Ovary (tissue), 9 donors: ENCODE data around the gene MMAB. TPM values are rescaled to one million over a fixed set of nuclear protein-coding genes. Genes with fewer than 3 reads are reported as not detected.

ENCODE experiments used
- DNase-seq, 5 donors: peaks; one replicate each; pipeline ENCODE4 v3.0.0-alpha.2; 2019 to 2020
- H3K27ac ChIP-seq, 2 donors: fragments of 200-600 bp; one replicate each; pipeline versions ENCODE4 v1.5.1 to v1.8.0; 2019 to 2022
- H3K27me3 ChIP-seq: fragments of 200-600 bp; one replicate; pipeline ENCODE4 v1.8.0; 2022
- H3K36me3 ChIP-seq: fragments of 200-600 bp; sonication (generic); one replicate; pipeline ENCODE4 v1.5.1; 2019
- H3K4me1 ChIP-seq: one replicate; pipeline ENCODE4 v1.8.1; 2013; ENCODE audit warnings: mild to moderate bottlenecking, moderate library complexity; ENCODE audit not compliant: insufficient read depth
- H3K4me3 ChIP-seq: fragments of 200-600 bp; sonication (generic); one replicate; pipeline ENCODE4 v1.5.1; 2017
- H3K9me3 ChIP-seq, 2 donors: fragments of 200-600 bp in 1 of 2; sonication (generic) in 1 of 2; one replicate each; pipeline versions ENCODE4 v1.5.1 to v1.8.1; 2013 to 2019; ENCODE audit warnings: mild to moderate bottlenecking in 1 of 2, moderate library complexity in 1 of 2
- EP300 ChIP-seq: sonication (generic); formaldehyde crosslinking; IDR thresholded peaks from one replicate; pipeline ENCODE4 v1.6.1; 2017; ENCODE audit warnings: antibody characterized with exemption
- POLR2A ChIP-seq: fragments of 450-650 bp; IDR thresholded peaks from one replicate; pipeline ENCODE4 v1.6.1; 2017; ENCODE audit warnings: antibody characterized with exemption, mild to moderate bottlenecking, moderate library complexity
- WGBS, 3 donors: extraction: QIAGEN DNeasy Blood & Tissue Kit in 1 of 3; methylation state at CpG; one replicate each; pipeline versions ENCODE4 v1.1.5 to v1.1.7; 2013 to 2017; 5-methylcytosine and 5-hydroxymethylcytosine counted together
- intact Hi-C, 4 donors: fragments of 100-400 bp; cut with DNase I; formaldehyde crosslinking; loops; one replicate each; pipeline versions ENCODE4 v1.11.0 to v1.15.1; 2022 to 2023
- polyA plus RNA-seq, 2 donors: library from polyadenylated mRNA; stranded (reverse); fragments of 200-250 nt in 1 of 2; fragments of 350-450 nt in 1 of 2; fragmentation: Illumina TruSeq in 1 of 2; extraction: RNeasy Lipid Tissue Mini Kit (QIAGEN cat#74804) in 1 of 2; gene quantifications; one replicate each; pipeline ENCODE4 v1.2.3, GENCODE V29; 2013 to 2014
- total RNA-seq, 7 donors: library from RNA; depleted of rRNA in 2 of 7; stranded (reverse); fragments of >200 nt in 2 of 7; fragmentation: NEBNext Ultra II Directional in 3 of 7; extraction: Animal tissue kit (Norgen Biotek cat#: 25700) in 3 of 7; gene quantifications; one replicate each; pipeline versions ENCODE4 v1.1.0 to v1.2.4, GENCODE V29; 2016 to 2023
- TF ChIP-seq, protein P1 (sequence below), 3 donors: fragments of 450-650 bp in 2 of 3; fragments of 200-600 bp in 1 of 3; IDR thresholded peaks; one replicate each; pipeline versions ENCODE4 v1.5.1 to v1.8.0; 2016 to 2022; ENCODE audit warnings: antibody characterized with exemption in 3 of 3, mild to moderate bottlenecking in 1 of 3
- donor health status: DM: no; HTN: no; CAD: no; lungs with moderate emphysema.
- donor health status: DM: no; HTN: no; CAD: no.
- donor health status: Bipolar disorder and iron deficiency.
- donor health status: DM: yes; HTN: yes; CAD: no.
- donor health status: DM: no; HTN: no; CAD: no.
- donor health status: DM: yes; HTN: yes; CAD: no.

MMAB gene
- total and polyA plus RNA-seq, 9 donors: 20.2 to 94.9 (median 33.2) TPM

DNA sequence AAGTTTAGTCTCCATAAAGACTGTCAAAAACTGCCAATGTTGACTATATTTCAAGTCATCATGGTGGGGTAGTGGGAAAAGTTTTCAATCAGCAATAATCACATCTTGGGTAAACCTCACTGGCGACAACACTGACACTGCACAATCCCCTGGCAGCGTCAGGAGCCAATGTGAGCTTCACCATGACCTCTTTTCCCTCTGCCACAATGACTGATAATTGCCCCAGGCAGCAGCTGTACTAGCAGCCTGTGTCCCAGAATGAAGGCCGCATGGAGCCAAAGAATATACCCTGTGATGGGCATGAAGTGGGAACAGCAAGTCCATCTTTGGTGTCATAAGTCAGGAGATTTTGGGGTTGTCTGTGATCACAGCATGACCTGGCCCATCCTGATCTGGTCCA is 5.3 kb downstream of the MMAB start:
- Histone ChIP-seq H3K9me3 (no peaks in the 10 kb centered on the region), H3K4me1 (no peaks in the 10 kb centered on the region), H3K27me3 (no peaks in the 10 kb centered on the region), H3K36me3 (no peaks in the 10 kb centered on the region), H3K4me3 (no peak overlapping the region), H3K27ac (no peak overlapping the region)
- DNase-seq: no peak
- intact Hi-C loops: no loop called here
- 78 to 88% (median 83%) methylated on average over 3 of the region's 3 CpGs for WGBS, 3 donors
- TF ChIP-seq, protein P1, sequence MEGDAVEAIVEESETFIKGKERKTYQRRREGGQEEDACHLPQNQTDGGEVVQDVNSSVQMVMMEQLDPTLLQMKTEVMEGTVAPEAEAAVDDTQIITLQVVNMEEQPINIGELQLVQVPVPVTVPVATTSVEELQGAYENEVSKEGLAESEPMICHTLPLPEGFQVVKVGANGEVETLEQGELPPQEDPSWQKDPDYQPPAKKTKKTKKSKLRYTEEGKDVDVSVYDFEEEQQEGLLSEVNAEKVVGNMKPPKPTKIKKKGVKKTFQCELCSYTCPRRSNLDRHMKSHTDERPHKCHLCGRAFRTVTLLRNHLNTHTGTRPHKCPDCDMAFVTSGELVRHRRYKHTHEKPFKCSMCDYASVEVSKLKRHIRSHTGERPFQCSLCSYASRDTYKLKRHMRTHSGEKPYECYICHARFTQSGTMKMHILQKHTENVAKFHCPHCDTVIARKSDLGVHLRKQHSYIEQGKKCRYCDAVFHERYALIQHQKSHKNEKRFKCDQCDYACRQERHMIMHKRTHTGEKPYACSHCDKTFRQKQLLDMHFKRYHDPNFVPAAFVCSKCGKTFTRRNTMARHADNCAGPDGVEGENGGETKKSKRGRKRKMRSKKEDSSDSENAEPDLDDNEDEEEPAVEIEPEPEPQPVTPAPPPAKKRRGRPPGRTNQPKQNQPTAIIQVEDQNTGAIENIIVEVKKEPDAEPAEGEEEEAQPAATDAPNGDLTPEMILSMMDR (IDR thresholded peaks at IDR 0.05): no peak
- no peak for TF ChIP-seq EP300

DNA sequence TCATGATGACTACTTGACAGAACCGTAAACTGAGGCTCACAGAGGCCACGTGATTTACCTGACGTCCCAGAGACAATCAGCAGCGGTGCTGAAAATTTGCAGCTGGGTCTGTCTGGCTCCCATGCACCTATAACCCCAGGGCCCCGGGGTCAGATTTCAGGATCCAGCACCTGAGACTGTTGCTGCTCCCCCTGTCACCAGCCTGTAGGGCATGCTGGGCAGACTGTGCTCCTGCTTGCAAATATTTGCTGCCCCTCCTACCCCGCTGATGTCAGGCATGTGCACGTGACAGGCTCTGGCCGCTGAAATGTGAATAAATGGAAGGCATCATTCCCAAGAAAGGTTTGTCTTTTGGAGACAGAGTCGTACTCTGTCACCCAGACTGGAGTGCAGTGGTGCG is 6.0 kb downstream of the MMAB start:
- Histone ChIP-seq H3K27ac (no peak overlapping the region), H3K27me3 (no peaks in the 10 kb centered on the region), H3K36me3 (no peaks in the 10 kb centered on the region), H3K9me3 (no peaks in the 10 kb centered on the region), H3K4me3 (no peak overlapping the region), H3K4me1 (no peaks in the 10 kb centered on the region)
- intact Hi-C loops: no loop called here
- DNase-seq: no peak
- no peak for TF ChIP-seq EP300
- no peak for TF ChIP-seq POLR2A
- TF ChIP-seq, protein P1 (IDR thresholded peaks at IDR 0.05): no peak
- 88 to 93% (median 88%) methylated on average over 10 of the region's 10 CpGs for WGBS, 3 donors

DNA sequence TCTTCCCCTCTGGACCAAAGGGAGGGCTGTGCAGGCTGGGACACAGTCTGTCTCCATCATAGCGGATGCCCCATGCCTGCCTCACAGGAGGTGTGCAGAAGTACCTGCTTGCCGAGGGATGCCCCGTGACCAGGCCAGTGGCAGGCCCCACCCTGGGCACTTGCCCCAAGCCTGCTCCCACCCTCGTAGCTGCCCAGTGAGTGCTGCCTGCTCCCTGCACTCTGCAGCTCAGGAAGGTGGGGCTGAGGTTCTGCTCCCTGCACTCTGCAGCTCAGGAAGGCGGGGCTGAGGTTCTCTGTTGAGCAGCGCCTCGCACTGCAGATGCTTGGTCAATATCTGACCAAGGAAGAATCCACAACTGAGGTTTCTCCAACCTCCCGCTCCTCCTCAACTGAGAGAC is 6.9 kb downstream of the MMAB start:
- 87 to 94% (median 91%) methylated on average over 8 of the region's 8 CpGs for WGBS, 3 donors
- no peak for DNase-seq
- Histone ChIP-seq H3K9me3 (no peaks in the 10 kb centered on the region), H3K4me1 (no peaks in the 10 kb centered on the region), H3K36me3 (no peaks in the 10 kb centered on the region), H3K27me3 (no peaks in the 10 kb centered on the region), H3K4me3 (no peak overlapping the region), H3K27ac (no peak overlapping the region)
- intact Hi-C loops: no loop called here
- TF ChIP-seq, protein P1 (IDR thresholded peaks at IDR 0.05): no peak
- TF ChIP-seq POLR2A (no peak), EP300 (no peak)

DNA sequence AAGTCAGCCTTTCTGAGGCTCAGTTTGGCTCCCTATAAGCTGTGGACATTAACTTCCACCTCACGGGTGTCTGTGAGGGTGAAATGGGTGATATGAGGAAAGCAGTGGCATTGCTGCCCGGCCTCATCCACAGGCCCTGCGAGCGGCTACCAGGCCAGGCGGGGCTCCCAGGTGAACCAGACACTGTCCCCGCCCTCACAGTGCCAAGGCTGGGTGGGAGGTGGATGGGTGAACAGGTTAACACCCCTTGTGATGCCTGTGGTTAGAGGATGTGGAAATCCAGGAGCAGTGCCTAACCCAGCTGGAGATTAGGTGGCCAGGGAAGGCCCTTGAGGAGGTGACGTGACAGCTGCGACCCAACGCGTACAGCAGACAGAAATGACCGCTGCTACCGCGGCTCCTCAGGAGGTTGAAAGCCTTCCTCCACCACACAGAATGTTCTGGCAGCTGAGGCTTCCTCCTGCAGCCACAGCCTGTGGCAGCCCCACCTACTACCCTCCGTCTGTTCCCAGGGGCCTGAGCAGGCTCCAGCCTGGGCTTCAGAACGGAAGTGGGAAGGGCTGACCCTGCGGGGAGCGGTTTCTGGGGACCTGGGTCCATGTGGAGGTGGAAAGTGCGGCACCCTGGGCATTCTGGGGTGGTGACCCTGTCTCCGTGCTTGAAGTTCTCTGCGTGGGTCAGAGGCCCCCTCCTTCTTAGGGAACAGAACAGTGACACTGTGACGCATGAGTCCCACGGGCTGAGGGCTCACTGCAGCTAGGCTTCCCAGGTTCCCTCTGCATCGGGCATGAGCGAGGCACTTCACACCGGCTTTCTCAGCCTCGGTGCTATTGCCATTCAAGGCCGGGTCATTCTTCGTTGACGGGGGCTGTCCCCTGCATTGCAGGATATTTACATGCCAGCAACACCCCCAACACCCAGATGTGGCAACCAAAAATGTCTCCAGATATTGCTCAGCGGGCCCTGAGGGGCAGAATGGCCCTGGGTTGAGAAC is 9.7 kb downstream of the MMAB start:
- Histone ChIP-seq H3K9me3 (no peaks in the 10 kb centered on the region), H3K4me1 (no peaks in the 10 kb centered on the region), H3K27ac (no peak overlapping the region), H3K4me3 (no peak overlapping the region), H3K27me3 (no peaks in the 10 kb centered on the region), H3K36me3 (no peaks in the 10 kb centered on the region)
- intact Hi-C loops: no loop called here
- peak in 1 of 5 donors; percentile 33 for DNase-seq
- TF ChIP-seq, protein P1 (IDR thresholded peaks at IDR 0.05): no peak
- TF ChIP-seq EP300 (no peak), POLR2A (no peak)
- WGBS, 3 donors: 83 to 86% (median 84%) methylated on average over 30 of the region's 30 CpGs
